Measurements from ENCODE around the gene ANKRD27.

ANKRD27 gene

GRCh38 chr19:32606289-32606688, 68.7 kb downstream of the ANKRD27 start:
- Histone ChIP-seq H3K4me2 (ENCODE audit: low read length) (no peak overlapping the region), H3K36me3 (ENCODE audit: control insufficient read depth, low read length) (peaks cover 30% of the 10 kb centered on the region), H3K79me2 (ENCODE audit: control insufficient read depth, low read length) (no peaks in the 10 kb centered on the region), H3K27ac (ENCODE audit: low read depth, low read length) (no peak overlapping the region), H4K20me1 (ENCODE audit: control insufficient read depth, insufficient read depth, low read depth, low read length) (no peaks in the 10 kb centered on the region), H3F3A (ENCODE audit: control insufficient read depth, insufficient read depth) (no peaks in the 10 kb centered on the region), H3K9me2 (replicated peaks; ENCODE audit: control insufficient read depth, low read length) (no peaks in the 10 kb centered on the region), H3K9me3 (ENCODE audit: control insufficient read depth, insufficient read depth, low read length) (no peaks in the 10 kb centered on the region), H3K4me3 (ENCODE audit: low read length) (no peak overlapping the region), H3K4me1 (ENCODE audit: control insufficient read depth, low read length) (no peaks in the 10 kb centered on the region), H3K27me3 (ENCODE audit: control insufficient read depth, low read length) (no peaks in the 10 kb centered on the region)
- no peak for TF ChIP-seq EZH2phosphoT487 (IDR thresholded peaks at IDR 0.05; ENCODE audit: borderline replicate concordance, low read length)
- TF ChIP-seq CTCF (IDR thresholded peaks at IDR 0.05; ENCODE audit: low read depth, low read length, poor library complexity, severe bottlenecking): no peak

DNA sequence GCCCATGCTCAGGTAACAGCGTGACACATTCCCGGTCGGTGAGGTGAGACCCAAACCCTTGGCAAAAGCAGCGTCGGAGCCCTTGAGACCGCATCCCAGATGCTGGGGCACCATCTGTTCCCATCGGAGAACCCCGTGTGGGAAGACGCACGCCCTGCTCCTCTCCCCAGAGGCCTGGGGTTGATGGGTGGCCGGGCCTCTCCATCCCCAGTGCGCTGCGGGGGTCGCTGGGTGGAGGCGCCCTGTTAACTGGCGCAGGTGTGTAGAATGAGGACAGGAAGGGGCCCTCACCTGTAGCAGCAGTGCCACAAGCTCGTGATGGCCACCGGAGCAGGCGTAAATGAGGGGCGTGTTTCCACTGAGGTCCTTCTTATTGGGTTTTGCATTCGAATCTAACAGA, 69.4 kb downstream of the ANKRD27 start:
- H3K36me3 ChIP-seq (ENCODE audit: control insufficient read depth, low read length): peaks cover 30% of the 10 kb centered on the region

GRCh38 chr19:32603961-32604360, 71.0 kb downstream of the ANKRD27 start:
- no peak overlapping the region for H3K4me2 ChIP-seq (ENCODE audit: low read length)
- no peaks in the 10 kb centered on the region for H3K9me2 ChIP-seq (replicated peaks; ENCODE audit: control insufficient read depth, low read length)
- H3K4me1 ChIP-seq (ENCODE audit: control insufficient read depth, low read length): no peaks in the 10 kb centered on the region
- no peaks in the 10 kb centered on the region for H3K27me3 ChIP-seq (ENCODE audit: control insufficient read depth, low read length)
- H3K4me3 ChIP-seq (ENCODE audit: low read length): no peak overlapping the region
- TF ChIP-seq EZH2phosphoT487 (IDR thresholded peaks at IDR 0.05; ENCODE audit: borderline replicate concordance, low read length): no peak
- TF ChIP-seq CTCF (IDR thresholded peaks at IDR 0.05; ENCODE audit: low read depth, low read length, poor library complexity, severe bottlenecking): no peak
- H4K20me1 ChIP-seq (ENCODE audit: control insufficient read depth, insufficient read depth, low read depth, low read length): no peaks in the 10 kb centered on the region
- H3K36me3 ChIP-seq (ENCODE audit: control insufficient read depth, low read length): peaks cover 40% of the 10 kb centered on the region
- H3F3A ChIP-seq (ENCODE audit: control insufficient read depth, insufficient read depth): no peaks in the 10 kb centered on the region
- no peaks in the 10 kb centered on the region for H3K9me3 ChIP-seq (ENCODE audit: control insufficient read depth, insufficient read depth, low read length)
- no peaks in the 10 kb centered on the region for H3K79me2 ChIP-seq (ENCODE audit: control insufficient read depth, low read length)
- no peak overlapping the region for H3K27ac ChIP-seq (ENCODE audit: low read depth, low read length)

More for the DNA sequence above, 69.4 kb downstream of the ANKRD27 start:
- no peak overlapping the region for H3K4me3 ChIP-seq (ENCODE audit: low read length)
- no peaks in the 10 kb centered on the region for H3K79me2 ChIP-seq (ENCODE audit: control insufficient read depth, low read length)
- no peaks in the 10 kb centered on the region for H3K9me3 ChIP-seq (ENCODE audit: control insufficient read depth, insufficient read depth, low read length)
- H3K27me3 ChIP-seq (ENCODE audit: control insufficient read depth, low read length): no peaks in the 10 kb centered on the region
- no peak overlapping the region for H3K4me2 ChIP-seq (ENCODE audit: low read length)
- H3K9me2 ChIP-seq (replicated peaks; ENCODE audit: control insufficient read depth, low read length): no peaks in the 10 kb centered on the region
- H3K27ac ChIP-seq (ENCODE audit: low read depth, low read length): no peak overlapping the region
- H3F3A ChIP-seq (ENCODE audit: control insufficient read depth, insufficient read depth): no peaks in the 10 kb centered on the region
- no peaks in the 10 kb centered on the region for H4K20me1 ChIP-seq (ENCODE audit: control insufficient read depth, insufficient read depth, low read depth, low read length)
- H3K4me1 ChIP-seq (ENCODE audit: control insufficient read depth, low read length): no peaks in the 10 kb centered on the region
- TF ChIP-seq EZH2phosphoT487 (IDR thresholded peaks at IDR 0.05; ENCODE audit: borderline replicate concordance, low read length): no peak
- no peak for TF ChIP-seq CTCF (IDR thresholded peaks at IDR 0.05; ENCODE audit: low read depth, low read length, poor library complexity, severe bottlenecking)
